SK-MEL-5 (cell line): ENCODE measurements around the gene INHA. TPM values are rescaled to one million over a fixed set of nuclear protein-coding genes. Genes with fewer than 3 reads are reported as not detected.

Experiments
- DNase-seq: peaks from one replicate; pipeline ENCODE4 v3.0.0-alpha.2; 2016; ENCODE audit warnings: low read depth, low spot score
- in situ Hi-C: cut with HindIII; loops from 2 replicates; pipeline ENCODE4 v1.10.0; 2016; ENCODE audit warnings: low sequenced_read_pairs, high pct_unique_total_duplicates, low pct_unique_long_range_greater_than_20kb
- total RNA-seq: library from RNA; depleted of rRNA; stranded (reverse); fragments of >200 nt; shearing (Covaris generic); gene quantifications from 2 replicates; pipeline ENCODE4 v1.2.3, GENCODE V29; 2014

Gene INHA
- total RNA-seq, 1 experiment from 2014 or later: 0.18 TPM

DNA sequence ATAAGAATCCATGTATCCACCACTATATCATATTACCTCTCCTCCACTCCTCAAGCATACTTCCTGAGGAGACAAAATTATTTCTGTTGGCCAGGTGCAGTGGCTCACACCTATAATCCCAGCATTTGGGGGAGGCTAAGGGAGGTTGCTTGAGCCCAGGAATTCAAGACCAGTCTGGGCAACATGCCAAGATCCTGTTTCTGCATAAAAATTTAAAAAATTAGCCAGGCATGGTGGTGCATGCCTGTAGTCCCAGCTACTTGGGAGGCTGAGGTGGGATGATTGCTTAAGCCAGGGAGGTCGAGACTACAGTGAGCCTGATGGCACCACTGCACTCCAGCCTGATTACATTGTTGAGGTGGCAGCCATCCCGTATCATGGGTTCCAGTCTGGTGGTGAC lies 9.2 kb downstream of the INHA start:
- in situ Hi-C loops: no loop called here
- no peak for DNase-seq

DNA sequence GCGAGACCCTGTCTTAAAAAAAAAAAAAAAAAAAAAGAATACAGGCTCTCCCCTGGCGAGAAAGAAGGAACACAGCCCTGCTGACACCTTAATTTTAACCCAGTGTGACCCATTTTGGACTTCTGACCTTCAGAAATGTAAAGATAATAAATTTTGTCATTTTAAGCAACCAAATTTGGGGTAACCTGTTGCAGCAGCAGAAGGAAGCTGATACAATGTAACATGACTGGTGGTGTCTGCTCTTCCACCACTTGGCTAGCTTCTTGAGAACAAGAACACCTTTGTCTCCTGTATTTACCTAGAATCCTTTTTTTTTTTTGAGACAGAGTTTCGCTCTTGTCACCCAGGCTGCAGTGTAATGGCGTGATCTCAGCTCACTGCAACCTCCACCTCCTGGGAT lies 19.0 kb downstream of the INHA start:
- DNase-seq: no peak
- in situ Hi-C loops: no loop called here

DNA sequence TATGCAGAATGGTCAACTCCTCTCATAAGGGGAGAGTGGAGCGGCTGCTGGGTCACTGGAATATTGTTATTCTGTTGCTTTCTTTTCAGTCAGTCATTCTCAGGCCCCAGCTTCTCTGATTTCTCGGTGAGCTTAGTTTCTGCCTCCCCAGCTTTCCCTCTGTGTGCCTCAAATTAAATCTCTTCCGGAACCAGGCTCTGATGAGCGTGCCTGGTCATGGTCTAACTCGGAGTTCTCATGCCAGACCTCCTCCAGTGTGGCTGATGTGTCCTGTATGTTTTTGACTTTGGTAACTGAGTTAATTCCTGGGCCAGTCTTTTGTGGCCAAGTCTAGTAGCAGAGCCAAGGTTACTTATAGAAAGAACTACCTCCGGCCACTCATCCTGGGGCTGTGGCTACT lies 20.6 kb downstream of the INHA start:
- no peak for DNase-seq
- in situ Hi-C loops: no loop called here

DNA sequence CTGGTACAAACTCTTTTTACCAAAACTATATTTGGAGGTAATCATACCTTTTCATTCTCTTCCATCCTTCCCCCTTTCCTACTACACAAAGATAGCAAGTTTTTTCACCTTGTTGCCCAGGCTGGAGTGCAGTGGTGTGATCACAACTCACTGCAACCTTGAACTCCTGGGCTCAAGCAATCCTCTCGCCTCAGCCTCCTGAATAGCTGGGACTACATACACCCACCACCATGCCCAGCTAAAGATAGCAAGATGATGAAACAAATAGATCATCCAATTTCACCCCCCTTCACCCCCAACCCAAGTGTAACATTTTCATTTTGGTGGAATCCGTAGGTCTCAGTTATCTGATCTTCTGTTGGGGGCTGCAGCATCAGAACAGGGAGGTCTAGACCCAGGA lies 21.0 kb downstream of the INHA start:
- in situ Hi-C loops: no loop called here
- DNase-seq: no peak

DNA sequence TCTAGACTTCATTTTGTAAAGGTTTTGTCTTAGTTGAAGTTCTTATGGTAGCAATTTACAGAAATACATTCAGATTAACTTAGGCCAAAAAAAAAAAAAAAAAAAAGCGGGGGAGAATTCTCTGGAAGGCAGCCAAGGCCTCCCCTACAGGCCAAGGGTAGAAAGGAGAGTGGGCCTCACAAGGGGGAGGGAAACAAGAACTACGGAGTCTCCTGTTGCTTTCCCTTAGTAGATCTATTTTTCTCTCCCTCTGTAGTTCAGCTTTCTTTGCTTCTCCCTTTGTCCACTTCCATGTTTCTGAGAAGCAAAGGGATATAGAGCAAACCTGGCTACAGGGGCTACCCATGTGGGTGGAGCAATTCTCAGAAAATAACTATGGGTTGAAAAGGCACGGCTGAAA lies 23.1 kb downstream of the INHA start:
- DNase-seq: no peak
- in situ Hi-C loops: no loop called here

DNA sequence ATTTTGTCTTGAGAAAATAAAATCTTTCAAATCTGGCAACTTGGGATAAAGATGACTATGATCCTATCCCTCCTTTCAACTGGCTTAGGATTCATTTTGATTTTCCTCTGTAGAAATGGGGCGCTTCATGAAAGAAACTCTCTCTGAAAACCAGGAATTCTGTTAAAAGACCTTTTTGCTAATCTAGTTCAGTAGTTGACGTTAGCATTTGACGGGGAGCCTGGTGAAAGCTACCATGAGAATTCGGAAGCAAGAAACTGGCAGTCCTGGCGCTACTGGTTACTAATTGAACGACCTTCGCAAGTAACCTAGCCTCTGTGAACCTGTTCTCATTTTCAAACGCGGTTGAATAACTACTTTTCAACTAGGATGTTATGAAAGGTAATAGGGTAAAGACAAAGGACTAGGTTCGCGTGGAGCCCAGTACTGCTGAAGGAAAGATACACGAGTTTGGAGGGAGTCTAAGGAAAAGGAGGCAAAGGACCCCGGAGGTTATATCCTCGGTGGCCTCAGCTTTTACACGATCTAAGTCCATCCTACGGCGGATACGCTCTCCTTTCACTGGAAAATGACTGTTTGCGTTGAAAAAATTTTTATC lies 24.9 kb downstream of the INHA start:
- DNase-seq: no peak
- in situ Hi-C loops: no loop called here

DNA sequence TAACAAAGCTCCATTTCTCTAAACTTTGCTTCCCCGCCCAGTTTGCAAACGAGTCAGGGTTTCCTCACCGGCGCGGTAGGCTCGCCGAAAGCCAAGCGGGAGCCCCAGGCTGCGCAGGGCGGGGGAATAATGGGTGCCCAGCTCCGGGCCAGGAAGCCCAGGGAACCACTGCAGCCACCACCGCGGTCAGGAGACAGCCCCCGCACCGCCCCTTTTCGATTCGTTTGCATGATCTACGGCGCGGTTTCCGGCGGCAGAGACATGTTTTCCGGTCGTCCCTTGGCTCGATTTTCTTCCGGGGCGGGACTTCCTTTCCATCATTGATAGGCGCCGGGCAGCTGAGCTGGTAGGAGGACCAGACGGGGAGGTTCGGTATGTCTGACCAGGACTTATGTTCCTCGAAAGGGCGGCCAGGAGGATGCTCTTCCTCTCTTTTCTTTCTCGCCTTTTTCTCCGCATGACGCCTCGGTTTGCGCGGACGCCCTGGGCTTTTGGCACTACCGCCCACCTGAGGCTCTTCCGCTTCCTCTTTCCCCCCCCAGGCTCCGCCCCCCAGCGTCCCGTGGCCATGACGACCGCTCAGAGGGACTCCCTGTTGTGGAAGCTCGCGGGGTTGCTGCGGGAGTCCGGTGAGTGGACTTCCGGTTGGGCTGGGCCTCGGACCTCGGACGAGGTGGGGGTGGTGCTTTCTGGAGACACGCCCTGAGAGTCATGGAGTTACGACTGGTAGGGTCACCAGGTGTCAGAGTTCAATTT lies 25.6 kb downstream of the INHA start, which contains the start of gene STK11IP:
TSS of gene STK11IP (plus strand) at position 306 of the 756 bp plus-strand sequence. CDS start at position 569, 263 bp downstream.
- DNase-seq: peak; percentile 97
- in situ Hi-C loops: no loop called here

DNA sequence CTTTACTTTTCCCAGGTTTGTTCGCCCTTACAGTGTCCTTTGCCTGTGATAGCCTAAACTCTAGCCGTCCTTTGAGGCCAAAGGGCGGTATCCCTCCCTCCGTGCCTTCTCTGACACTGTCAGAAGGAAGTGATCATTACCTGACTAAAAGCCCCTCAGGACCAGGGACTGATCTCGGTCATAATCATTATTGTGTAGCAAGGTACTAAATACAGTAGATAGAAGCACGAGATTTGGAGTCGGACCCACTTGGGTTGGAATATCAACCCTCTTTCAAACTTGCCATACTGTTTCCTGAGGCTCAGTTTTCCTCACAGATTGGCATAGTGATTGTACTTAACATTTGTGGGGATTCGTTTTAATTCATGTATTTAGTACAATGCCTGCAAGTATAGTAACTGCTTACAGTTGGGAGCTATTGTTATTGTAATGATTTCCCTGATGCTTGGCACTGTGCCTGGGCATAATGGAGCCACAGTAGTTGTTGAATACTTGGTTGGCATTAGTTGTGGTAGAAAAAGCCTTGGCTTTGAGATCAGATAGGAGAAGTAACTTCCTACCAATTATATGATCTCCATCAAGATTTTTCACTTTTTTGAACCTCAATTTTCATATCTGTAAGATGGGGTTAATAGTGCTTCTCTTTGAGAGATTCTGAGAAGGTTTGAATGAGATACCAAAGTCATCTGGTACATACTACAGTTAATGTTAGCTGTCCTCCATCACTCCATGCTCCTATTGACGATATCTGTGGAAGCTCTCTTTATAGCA lies 26.4 kb downstream of the INHA start:
- DNase-seq: no peak
- in situ Hi-C loops: no loop called here

DNA sequence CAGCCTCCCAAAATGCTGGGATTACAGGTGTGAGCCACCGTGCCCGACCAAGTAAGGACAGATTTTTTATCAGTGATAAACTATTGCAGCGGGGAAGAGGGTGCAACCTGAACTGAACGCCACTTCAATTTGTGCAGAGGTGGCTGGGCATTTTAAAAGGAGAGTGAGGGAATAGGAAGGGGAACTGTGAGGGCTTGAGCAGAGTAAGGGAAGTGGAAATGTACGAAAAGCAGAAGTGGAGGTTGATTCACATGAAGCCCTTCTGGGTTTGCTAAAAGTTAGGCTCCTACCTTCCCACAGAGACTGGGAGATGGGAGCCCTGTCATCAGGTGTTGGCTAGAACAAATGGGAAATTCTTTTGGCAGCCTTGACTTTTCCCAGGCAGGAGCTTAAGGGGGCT lies 31.7 kb downstream of the INHA start:
- in situ Hi-C loops: no loop called here
- DNase-seq: no peak

DNA sequence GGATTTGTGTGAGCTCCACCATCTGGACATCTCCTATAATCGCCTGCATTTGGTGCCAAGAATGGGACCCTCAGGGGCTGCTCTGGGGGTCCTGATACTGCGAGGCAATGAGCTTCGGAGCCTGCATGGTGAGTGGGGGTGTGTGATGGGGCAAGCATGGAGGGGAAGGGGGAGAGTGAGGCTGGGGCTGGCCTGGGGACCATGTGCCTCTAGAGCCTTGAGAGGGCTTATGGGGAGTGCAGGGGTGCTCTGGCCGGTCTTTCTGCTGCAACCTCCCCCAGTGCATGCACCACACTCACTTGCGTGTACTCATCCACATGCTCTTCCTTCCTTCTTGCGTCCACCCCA lies 33.5 kb downstream of the INHA start:
- in situ Hi-C loops: no loop called here
- DNase-seq: no peak

DNA sequence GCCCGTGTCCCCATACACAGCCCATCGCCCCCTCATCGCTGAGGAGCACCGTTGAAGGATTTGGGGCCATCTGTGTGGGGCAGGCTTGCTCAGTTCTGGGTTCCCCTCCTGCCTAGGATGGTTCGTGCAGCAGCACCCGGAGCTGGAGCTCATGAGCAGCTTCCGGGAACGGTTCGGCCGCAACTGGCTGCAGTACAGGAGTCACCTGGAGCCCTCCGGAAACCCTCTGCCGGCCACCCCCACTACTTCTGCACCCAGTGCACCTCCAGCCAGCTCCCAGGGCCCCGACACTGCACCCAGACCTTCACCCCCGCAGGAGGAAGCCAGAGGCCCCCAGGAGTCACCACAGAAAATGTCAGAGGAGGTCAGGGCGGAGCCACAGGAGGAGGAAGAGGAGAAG lies 35.8 kb downstream of the INHA start:
- DNase-seq: no peak
- in situ Hi-C loops: no loop called here

DNA sequence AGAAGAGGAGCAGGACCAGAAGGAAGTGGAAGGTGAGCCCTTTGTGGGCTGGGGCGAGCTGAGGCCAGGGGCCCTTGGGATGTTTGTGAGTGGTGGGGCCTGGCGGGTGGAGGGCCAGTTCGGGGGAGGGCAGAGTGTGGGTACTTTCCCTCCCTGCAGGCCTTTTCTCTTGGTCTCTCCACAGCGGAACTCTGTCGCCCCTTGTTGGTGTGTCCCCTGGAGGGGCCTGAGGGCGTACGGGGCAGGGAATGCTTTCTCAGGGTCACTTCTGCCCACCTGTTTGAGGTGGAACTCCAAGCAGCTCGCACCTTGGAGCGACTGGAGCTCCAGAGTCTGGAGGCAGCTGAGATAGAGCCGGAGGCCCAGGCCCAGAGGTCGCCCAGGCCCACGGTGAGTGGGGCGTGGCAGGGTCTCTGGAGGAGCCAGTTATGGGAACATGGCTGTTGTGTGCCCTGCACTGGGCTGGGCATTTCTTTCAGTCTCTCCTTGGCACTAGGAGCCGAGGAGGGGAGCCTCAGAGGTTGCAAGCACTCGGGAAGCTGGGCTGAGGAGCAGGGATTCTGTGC lies 36.4 kb downstream of the INHA start:
- in situ Hi-C loops: no loop called here
- DNase-seq: no peak

DNA sequence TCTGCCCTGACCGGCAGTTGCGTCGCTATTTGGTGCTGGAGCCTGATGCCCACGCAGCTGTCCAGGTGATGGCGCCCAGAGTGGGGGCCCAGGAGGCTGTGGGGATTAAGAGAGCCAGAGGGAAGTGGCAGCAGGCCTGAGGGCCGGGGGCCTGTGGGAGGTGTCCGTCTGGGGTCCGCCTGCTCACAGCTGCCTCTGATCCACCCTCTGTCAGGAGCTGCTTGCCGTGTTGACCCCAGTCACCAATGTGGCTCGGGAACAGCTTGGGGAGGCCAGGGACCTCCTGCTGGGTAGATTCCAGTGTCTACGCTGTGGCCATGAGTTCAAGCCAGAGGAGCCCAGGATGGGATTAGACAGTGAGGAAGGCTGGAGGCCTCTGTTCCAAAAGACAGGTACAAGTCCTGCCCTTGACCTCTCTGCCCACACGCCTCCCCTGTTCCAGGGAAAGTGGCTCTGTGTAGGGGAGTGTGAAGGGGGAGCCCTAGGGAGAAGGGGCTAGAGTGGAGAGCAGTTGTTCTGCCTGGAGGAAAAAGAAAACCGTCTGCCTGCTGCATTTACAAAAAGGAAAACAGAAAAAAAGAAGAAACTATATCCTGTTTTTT lies 37.1 kb downstream of the INHA start:
- in situ Hi-C loops: no loop called here
- DNase-seq: no peak

DNA sequence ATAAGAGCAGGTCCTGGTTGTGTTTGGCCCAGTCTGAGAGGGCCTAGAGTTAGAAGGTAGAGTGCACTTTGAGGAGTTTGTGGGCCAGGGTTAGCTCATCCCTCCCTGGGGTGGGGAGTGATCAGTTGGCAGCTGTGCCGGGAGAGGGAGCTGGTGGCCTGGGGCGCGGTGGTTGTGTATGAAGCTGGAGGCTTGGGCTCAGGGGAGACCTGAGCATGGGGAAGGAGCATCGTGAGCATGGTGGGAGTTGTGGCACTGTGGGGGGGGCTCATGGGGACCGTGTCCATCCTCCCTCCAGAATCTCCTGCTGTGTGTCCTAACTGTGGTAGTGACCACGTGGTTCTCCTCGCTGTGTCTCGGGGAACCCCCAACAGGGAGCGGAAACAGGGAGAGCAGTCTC lies 39.2 kb downstream of the INHA start:
- in situ Hi-C loops: no loop called here
- no peak for DNase-seq

DNA sequence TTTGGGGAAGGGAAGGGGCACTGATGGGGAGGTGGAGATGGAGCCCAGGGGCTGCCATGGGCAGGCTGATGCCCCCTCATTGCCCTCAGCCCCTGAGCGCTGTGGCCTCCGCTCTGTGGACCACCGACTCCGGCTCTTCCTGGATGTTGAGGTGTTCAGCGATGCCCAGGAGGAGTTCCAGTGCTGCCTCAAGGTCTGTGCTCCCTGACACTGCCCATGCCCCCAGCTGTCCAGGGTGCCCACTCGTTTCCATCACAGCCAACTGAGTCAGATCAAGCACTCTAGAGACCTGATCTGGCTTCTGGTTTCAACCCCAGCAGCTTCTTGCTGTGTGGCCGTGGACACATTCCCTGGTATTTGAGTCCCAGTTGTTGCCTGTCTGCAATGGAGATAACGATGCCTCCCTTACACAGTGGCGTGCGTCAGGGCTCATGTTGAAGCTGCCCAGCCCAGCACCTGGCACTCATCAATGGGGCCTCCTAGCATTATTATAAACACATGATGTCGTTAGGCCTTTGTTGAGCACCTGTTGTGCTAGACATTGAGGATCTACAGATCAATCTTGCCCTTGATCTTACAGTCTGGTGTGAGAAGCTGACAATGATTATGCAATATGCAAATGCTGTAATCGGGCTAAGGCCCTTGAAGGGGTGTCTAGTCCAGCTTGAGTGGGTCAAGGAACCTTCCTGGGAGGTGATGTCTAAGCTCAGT lies 39.9 kb downstream of the INHA start:
- DNase-seq: no peak
- in situ Hi-C loops: no loop called here

DNA sequence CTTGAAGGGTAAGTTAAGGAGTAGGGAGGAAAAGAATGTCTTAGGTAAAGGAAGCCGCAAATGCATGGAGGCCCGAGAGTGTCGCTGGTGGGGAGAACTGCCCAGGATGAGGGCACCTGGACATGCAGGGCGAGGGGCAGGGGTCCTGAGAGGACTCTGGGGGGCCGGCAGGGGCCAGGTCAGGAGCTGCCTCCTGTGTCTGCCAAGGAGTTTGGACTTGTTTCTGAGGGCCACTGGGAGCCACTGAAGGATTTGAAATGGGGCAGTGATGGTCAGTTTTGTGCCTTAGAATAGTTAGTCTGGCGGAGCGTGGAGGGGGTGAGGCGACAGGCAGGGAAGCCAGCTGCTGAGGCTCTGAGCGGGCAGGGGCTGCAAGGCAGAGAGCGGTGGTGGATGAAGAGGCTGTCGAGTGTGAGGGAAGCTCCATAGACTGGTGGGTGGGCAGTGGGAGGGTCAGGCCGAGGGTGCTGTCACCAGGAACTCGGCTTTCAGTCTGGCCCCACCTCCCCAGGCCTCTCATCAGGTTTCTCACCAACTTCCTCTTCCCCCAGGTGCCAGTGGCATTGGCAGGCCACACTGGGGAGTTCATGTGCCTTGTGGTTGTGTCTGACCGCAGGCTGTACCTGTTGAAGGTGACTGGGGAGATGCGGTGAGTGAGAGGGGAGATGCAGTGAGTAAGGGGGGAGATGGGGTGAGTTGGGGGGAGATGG lies 40.6 kb downstream of the INHA start:
- no peak for DNase-seq
- in situ Hi-C loops: no loop called here

DNA sequence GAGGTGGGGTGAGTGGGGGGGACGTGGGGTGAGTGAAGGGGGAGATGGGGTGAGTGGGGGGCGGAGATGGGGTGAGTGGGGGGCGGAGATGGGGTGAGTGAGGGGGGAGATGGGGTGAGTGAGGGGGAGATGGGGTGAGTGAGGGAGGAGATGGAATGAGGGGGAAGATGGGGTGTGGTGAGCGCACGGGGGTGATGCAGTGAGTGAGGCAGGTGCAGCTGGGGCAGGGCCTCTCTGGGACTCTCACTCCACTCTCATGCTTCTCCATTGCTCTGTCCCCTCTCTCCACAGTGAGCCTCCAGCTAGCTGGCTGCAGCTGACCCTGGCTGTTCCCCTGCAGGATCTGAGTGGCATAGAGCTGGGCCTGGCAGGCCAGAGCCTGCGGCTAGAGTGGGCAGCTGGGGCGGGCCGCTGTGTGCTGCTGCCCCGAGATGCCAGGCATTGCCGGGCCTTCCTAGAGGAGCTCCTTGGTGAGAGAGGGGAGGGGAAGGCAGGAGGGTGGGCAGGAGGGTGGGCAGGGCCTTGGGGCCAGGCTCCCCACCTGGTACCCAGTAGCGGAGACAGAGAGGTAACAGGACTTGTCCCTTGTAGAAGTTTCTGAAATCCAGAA lies 41.5 kb downstream of the INHA start:
- no peak for DNase-seq
- in situ Hi-C loops: no loop called here
